Right cardiac atrium (tissue), 5 donors: ENCODE data around the gene ABCA13. TPM values are rescaled to one million over a fixed set of nuclear protein-coding genes. Genes with fewer than 3 reads are reported as not detected.

Experiments used
- ATAC-seq, 2 donors: fragments of 200-7000 bp; cut with Tn5 transposase; one replicate each; pipeline versions ENCODE4 v1.8.0 to v1.9.1; 2020; ENCODE audit warnings: moderate library complexity in 2 of 2, mild to moderate bottlenecking in 1 of 2
- DNase-seq, 3 donors: peaks; one replicate each; pipeline ENCODE4 v3.0.0-alpha.2; 2020
- H3K27ac ChIP-seq: one replicate; pipeline ENCODE4 v1.5.1; 2013; ENCODE audit warnings: mild to moderate bottlenecking, low read length, control low read depth, moderate library complexity
- H3K27me3 ChIP-seq: one replicate; pipeline ENCODE4 v1.6.1; 2013; ENCODE audit not compliant: control insufficient read depth, insufficient read depth
- H3K4me1 ChIP-seq: one replicate; pipeline ENCODE4 v1.6.1; 2013; ENCODE audit warnings: low read length; ENCODE audit not compliant: control insufficient read depth, insufficient read depth
- H3K4me3 ChIP-seq: one replicate; pipeline ENCODE4 v1.5.1; 2013; ENCODE audit warnings: low read length, control low read depth
- H3K9me3 ChIP-seq: one replicate; pipeline ENCODE4 v1.6.1; 2013; ENCODE audit warnings: low read length; ENCODE audit not compliant: control insufficient read depth
- WGBS: extraction: QIAGEN DNeasy Blood & Tissue Kit; methylation state at CpG from one replicate; pipeline ENCODE4 v1.1.7; 2013; 5-methylcytosine and 5-hydroxymethylcytosine counted together
- intact Hi-C, 4 donors: fragments of 100-400 bp; cut with DNase I; formaldehyde crosslinking; loops; one replicate each; pipeline versions ENCODE4 v1.11.0 to v1.14.0; 2022 to 2023
- polyA plus RNA-seq: library from polyadenylated mRNA; stranded (reverse); fragments of 200-250 nt; gene quantifications from one replicate; pipeline ENCODE4 v1.2.3, GENCODE V29; 2013
- total RNA-seq, 4 donors: library from RNA; stranded (reverse); fragmentation: NEBNext Ultra II Directional; extraction: Animal tissue kit (Norgen Biotek cat#: 25700); gene quantifications; one replicate each; pipeline ENCODE4 v1.2.1, GENCODE V29; 2021
- donor health status: healthy with polysubstance abuse.
- donor health status: DM: no; HTN: yes; CAD: no.
- donor health status: DM: no; HTN: no; CAD: no.
- donor health status: DM: no; HTN: yes; CAD: no; lungs with severe emphysema.
- donor health status: DM: yes; HTN: yes; CAD: no.

The ABCA13 gene
- total and polyA plus RNA-seq, 5 donors, result not detected

DNA sequence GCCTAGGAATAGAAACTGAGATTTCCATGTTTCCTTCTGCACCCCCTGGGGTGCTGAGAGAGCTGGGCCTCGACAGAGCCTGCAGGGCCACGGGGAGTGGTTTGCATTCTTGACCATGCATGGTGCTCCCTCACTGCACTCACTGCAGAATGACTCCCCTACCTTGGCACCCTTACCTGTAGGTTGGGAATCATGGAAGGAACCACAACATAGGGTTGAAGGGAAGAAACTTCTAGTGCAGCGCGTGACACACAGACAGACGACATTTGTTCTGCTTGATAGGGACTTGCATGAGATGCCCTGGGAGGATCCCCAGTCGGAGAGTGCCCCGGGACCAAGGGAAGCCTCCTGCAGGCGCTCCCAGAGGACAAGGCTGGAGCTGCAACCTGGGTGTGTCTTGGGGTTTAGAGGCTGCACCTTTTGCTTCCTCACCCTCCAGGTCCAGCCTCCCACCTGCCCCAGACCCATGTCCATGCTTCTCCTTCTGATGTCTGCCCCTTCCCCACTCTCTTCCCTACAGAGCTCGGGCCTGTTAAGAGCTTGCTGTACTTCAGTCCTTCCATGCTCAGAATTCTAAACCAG is 245.2 kb downstream of the ABCA13 start:
- no peak for ATAC-seq
- Histone ChIP-seq H3K4me1 (no peaks in the 10 kb centered on the region), H3K9me3 (no peaks in the 10 kb centered on the region), H3K27ac (no peak overlapping the region), H3K27me3 (no peaks in the 10 kb centered on the region), H3K4me3 (no peak overlapping the region)
- 82% methylated on average over 9 of the region's 9 CpGs for WGBS
- no peak for DNase-seq
- intact Hi-C loops, result no loop called here

GRCh38 chr7:48419401-48419800 is 248.1 kb downstream of the ABCA13 start:
- Histone ChIP-seq H3K27me3 (no peaks in the 10 kb centered on the region), H3K27ac (no peak overlapping the region), H3K9me3 (no peaks in the 10 kb centered on the region), H3K4me3 (no peak overlapping the region), H3K4me1 (no peaks in the 10 kb centered on the region)
- WGBS, result 92% methylated on average over 2 of the region's 2 CpGs
- DNase-seq (no peak), ATAC-seq (no peak)
- intact Hi-C loops, result no loop called here

DNA sequence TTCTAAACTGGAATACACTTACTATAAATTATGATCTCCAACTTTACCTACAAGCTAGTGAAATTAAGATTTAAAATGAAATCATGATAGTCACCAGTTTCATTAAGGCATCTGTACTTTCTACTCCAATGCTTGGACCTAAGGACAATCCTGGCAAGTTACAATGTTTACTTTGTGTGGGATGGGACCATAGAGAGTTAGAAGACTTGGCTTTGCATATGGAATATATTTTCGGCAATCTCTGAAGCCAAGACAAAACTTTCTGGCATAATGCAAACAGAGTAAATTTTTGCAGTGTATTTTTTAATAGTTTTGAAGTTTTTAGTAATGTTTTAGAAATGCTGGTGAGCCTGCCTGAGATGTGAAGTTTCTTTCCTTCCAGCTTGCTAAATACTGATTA is 248.9 kb downstream of the ABCA13 start:
- no peak overlapping the region for H3K27ac ChIP-seq
- WGBS, result 50% methylated on average over 1 of the region's 1 CpG
- no peaks in the 10 kb centered on the region for H3K4me1 ChIP-seq
- ATAC-seq, result no peak
- intact Hi-C loops, result no loop called here
- H3K4me3 ChIP-seq, result no peak overlapping the region
- DNase-seq, result no peak
- H3K27me3 ChIP-seq, result no peaks in the 10 kb centered on the region
- no peaks in the 10 kb centered on the region for H3K9me3 ChIP-seq

DNA sequence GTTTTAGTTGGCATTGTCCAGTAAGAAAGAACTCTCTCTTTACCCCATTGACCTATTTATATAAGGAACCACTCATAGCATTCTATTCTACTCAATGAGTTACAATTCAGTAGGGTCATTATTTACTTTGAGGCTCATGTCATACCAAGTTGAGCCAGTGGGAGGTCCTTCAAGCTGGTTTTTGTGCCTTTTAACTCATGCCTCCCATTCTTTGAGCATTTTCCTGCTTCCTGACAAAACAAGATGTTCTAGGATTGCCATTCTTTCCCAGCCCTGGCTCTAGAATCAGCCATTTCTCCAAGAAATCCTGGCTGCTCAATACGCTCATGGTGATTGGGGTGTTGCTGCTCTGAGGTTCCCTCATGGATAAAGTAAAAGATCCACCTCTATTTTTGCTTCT is 250.1 kb downstream of the ABCA13 start:
- 87% methylated on average over 1 of the region's 1 CpG for WGBS
- ATAC-seq, result no peak
- DNase-seq, result no peak
- H3K9me3 ChIP-seq, result no peaks in the 10 kb centered on the region
- no peaks in the 10 kb centered on the region for H3K27me3 ChIP-seq
- H3K4me3 ChIP-seq, result no peak overlapping the region
- intact Hi-C loops, result no loop called here
- H3K27ac ChIP-seq, result no peak overlapping the region
- H3K4me1 ChIP-seq, result no peaks in the 10 kb centered on the region

GRCh38 chr7:48424731-48425130 is 253.5 kb downstream of the ABCA13 start:
- no peak overlapping the region for H3K4me3 ChIP-seq
- 65% methylated on average over 3 of the region's 3 CpGs for WGBS
- H3K4me1 ChIP-seq, result no peaks in the 10 kb centered on the region
- no peak for ATAC-seq
- no peaks in the 10 kb centered on the region for H3K9me3 ChIP-seq
- no peak for DNase-seq
- no peak overlapping the region for H3K27ac ChIP-seq
- intact Hi-C loops, result no loop called here
- no peaks in the 10 kb centered on the region for H3K27me3 ChIP-seq

GRCh38 chr7:48426331-48426965 is 255.2 kb downstream of the ABCA13 start:
- H3K27me3 ChIP-seq, result no peaks in the 10 kb centered on the region
- no peak for DNase-seq
- H3K27ac ChIP-seq, result no peak overlapping the region
- no peak overlapping the region for H3K4me3 ChIP-seq
- H3K9me3 ChIP-seq, result no peaks in the 10 kb centered on the region
- intact Hi-C loops, result no loop called here
- no peaks in the 10 kb centered on the region for H3K4me1 ChIP-seq
- ATAC-seq, result no peak
- WGBS, result 83% methylated on average over 6 of the region's 6 CpGs

GRCh38 chr7:48426966-48427555 is 255.8 kb downstream of the ABCA13 start:
- Histone ChIP-seq H3K4me1 (no peaks in the 10 kb centered on the region), H3K4me3 (no peak overlapping the region), H3K27ac (no peak overlapping the region), H3K9me3 (no peaks in the 10 kb centered on the region), H3K27me3 (no peaks in the 10 kb centered on the region)
- DNase-seq (no peak), ATAC-seq (no peak)
- intact Hi-C loops, result no loop called here
- 91% methylated on average over 5 of the region's 5 CpGs for WGBS

DNA sequence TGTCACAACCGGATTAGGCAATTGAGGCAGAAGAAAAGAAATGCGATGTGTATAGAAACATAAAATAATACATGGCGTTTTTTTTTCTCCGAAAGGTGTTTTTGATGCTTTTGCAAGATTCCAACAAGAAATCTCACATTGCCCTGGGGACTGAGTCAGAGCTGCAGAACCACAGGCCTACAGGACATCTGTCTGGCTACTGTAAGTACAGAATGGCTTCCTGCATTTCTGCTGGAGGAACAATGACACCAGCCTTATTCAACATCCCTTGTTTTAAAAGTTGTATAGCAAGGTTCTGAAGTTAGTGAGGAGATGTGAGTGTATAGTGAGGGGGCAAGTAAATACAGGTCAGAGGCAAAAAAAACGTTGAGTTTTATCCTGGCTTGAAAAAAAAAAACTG is 256.4 kb downstream of the ABCA13 start:
- intact Hi-C loops, result no loop called here
- ATAC-seq (no peak), DNase-seq (no peak)
- 81% methylated on average over 5 of the region's 5 CpGs for WGBS
- no peak overlapping the region for H3K27ac ChIP-seq
- H3K4me3 ChIP-seq, result no peak overlapping the region
- no peaks in the 10 kb centered on the region for H3K9me3 ChIP-seq
- no peaks in the 10 kb centered on the region for H3K4me1 ChIP-seq
- H3K27me3 ChIP-seq, result no peaks in the 10 kb centered on the region

- intact Hi-C loops, result no loop called here
- no peak overlapping the region for H3K4me3 ChIP-seq
- 78% methylated on average over 3 of the region's 3 CpGs for WGBS
Observed at GRCh38 chr7:48428091-48428684, 256.9 kb downstream of the ABCA13 start.

DNA sequence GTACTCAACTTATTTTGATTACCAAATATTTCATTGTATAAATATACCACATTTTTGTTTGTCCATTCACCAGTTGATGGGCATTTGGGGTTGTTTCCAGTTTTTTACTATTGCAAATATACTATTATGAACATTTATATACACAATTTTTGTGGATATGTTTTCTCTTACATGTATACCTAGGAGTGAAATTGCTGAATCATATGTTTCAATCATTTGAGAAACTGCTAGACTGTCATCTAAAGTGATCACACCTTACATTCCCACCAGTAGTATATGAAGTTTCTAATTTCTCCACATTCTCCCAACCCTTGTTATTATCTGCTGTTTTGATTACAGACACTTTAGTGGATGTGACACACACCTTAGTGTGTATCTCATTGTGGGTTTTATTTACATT is 257.9 kb downstream of the ABCA13 start:
- H3K4me3 ChIP-seq, result no peak overlapping the region
- H3K4me1 ChIP-seq, result no peaks in the 10 kb centered on the region
- H3K27ac ChIP-seq, result no peak overlapping the region
- no peaks in the 10 kb centered on the region for H3K27me3 ChIP-seq
- DNase-seq (no peak), ATAC-seq (no peak)
- intact Hi-C loops, result no loop called here
- no peaks in the 10 kb centered on the region for H3K9me3 ChIP-seq

More at GRCh38 chr7:48428091-48428684, 256.9 kb downstream of the ABCA13 start:
- Histone ChIP-seq H3K27ac (no peak overlapping the region), H3K27me3 (no peaks in the 10 kb centered on the region), H3K4me1 (no peaks in the 10 kb centered on the region), H3K9me3 (no peaks in the 10 kb centered on the region)
- no peak for ATAC-seq
- DNase-seq, result no peak

DNA sequence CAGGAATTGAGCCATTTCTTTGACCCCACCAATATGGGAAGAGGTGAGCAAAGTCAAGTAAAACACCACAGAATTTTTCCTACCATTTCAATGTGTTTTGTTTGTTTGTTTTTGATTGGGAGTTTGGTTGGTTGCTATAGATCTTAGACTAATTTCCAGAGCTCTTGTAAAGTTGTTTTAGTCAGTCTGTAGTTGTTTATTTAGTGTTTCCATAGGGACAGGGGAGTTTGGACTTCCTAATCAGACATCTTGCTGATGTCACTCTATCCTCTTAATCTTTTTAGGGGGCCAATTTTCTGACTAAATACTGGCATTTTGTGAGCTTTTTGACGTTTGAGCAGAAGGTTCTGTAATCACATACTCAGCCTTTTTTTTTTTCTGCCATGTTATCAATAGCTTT is 266.9 kb downstream of the ABCA13 start:
- Histone ChIP-seq H3K9me3 (no peaks in the 10 kb centered on the region), H3K27ac (no peak overlapping the region), H3K4me3 (no peak overlapping the region), H3K4me1 (no peaks in the 10 kb centered on the region), H3K27me3 (no peaks in the 10 kb centered on the region)
- intact Hi-C loops, result no loop called here
- no peak for DNase-seq
- 24% methylated on average over 1 of the region's 1 CpG for WGBS
- ATAC-seq, result no peak
